BJ (cell line): Measurements from ENCODE around the gene PNP. TPM values are rescaled to one million over a fixed set of nuclear protein-coding genes. Genes with fewer than 3 reads are reported as not detected.
"Not testable (repeated sequence)": the region's sequence is repeated elsewhere in the genome, so short reads cannot be mapped to it uniquely, and the experiment has no call there.

Source experiments
- CTCF ChIA-PET: fragments of 350-600 bp; formaldehyde crosslinking; extraction: SDS; loops from one replicate; lab custom pipeline; 2021; ENCODE audit warnings: antibody characterized with exemption, inconsistent platforms; lab: Yijun Ruan, JAX
- POLR2A ChIA-PET: fragments of 300-600 bp; sonication (Branson Sonifier 250); formaldehyde crosslinking; extraction: SDS; loops from one replicate; lab custom pipeline; 2021; ENCODE audit warnings: antibody characterized with exemption; lab: Charles Lee
- DNase-seq: peaks from one replicate; pipeline ENCODE4 v3.0.0-alpha.2; 2011; ENCODE audit warnings: low read depth
- H3K27me3 ChIP-seq: 2 replicates; pipeline ENCODE4 v1.6.0; 2011; ENCODE audit warnings: low read length; ENCODE audit not compliant: control insufficient read depth, insufficient read depth
- H3K36me3 ChIP-seq: 2 replicates; pipeline ENCODE4 v1.5.1; 2011; ENCODE audit warnings: low read length; ENCODE audit not compliant: control insufficient read depth, insufficient read depth
- H3K4me3 ChIP-seq: 2 replicates; pipeline ENCODE4 v1.5.1; 2011; ENCODE audit warnings: low read depth, mild to moderate bottlenecking, control low read depth, low read length
- CTCF ChIP-seq: IDR thresholded peaks from 2 replicates; pipeline ENCODE4 v1.5.1; 2011; ENCODE audit warnings: low read depth, mild to moderate bottlenecking, control low read depth, inconsistent platforms, low read length, moderate library complexity; ENCODE audit not compliant: insufficient read depth
- polyA plus RNA-seq: library from polyadenylated mRNA; depleted of rRNA; stranded (reverse); fragments of >200 nt; gene quantifications from 2 replicates; pipeline ENCODE4 v1.2.3, GENCODE V29; 2011

The PNP gene
- polyA plus RNA-seq, 1 experiment: 21.4 TPM

GRCh38 chr14:20499108-20499507 is 29.9 kb downstream of the PNP start:
- CTCF ChIA-PET: no interaction called here
- TF ChIP-seq CTCF: no peak
- H3K27me3 ChIP-seq: no peaks in the 10 kb centered on the region
- no peaks in the 10 kb centered on the region for H3K36me3 ChIP-seq
- H3K4me3 ChIP-seq: no peak overlapping the region
- POLR2A ChIA-PET: no interaction called here
- DNase-seq: no peak

- ChIA-PET CTCF (interaction anchor here (0.9 kb wide), 1 partner anchor 31 kb away, joined by 6 read pairs; no protein-coding TSS in a partner anchor), POLR2A (no interaction called here)
- TF ChIP-seq CTCF: no peak
- no peaks in the 10 kb centered on the region for H3K36me3 ChIP-seq
- H3K4me3 ChIP-seq: no peak overlapping the region
- DNase-seq: no peak
- H3K27me3 ChIP-seq: no peaks in the 10 kb centered on the region
Observed at GRCh38 chr14:20499881-20500280, 30.7 kb downstream of the PNP start.

GRCh38 chr14:20501346-20501745 is 32.1 kb downstream of the PNP start:
- TF ChIP-seq CTCF: no peak
- Histone ChIP-seq H3K27me3 (no peaks in the 10 kb centered on the region), H3K36me3 (no peaks in the 10 kb centered on the region), H3K4me3 (no peak overlapping the region)
- ChIA-PET POLR2A (no interaction called here), CTCF (no interaction called here)
- DNase-seq: no peak

GRCh38 chr14:20503898-20504297 is 34.7 kb downstream of the PNP start:
- POLR2A ChIA-PET: no interaction called here
- no peaks in the 10 kb centered on the region for H3K27me3 ChIP-seq
- CTCF ChIA-PET: no interaction called here
- no peaks in the 10 kb centered on the region for H3K36me3 ChIP-seq
- H3K4me3 ChIP-seq: no peak overlapping the region
- TF ChIP-seq CTCF: no peak
- DNase-seq: no peak

- H3K27me3 ChIP-seq, CTCF ChIA-PET, POLR2A ChIA-PET, DNase-seq, H3K4me3 ChIP-seq, H3K36me3 ChIP-seq: not testable (repeated sequence)
Observed at GRCh38 chr14:20506276-20506675, 37.1 kb downstream of the PNP start.

GRCh38 chr14:20506752-20507151 is 37.5 kb downstream of the PNP start:
- DNase-seq, POLR2A ChIA-PET, H3K27me3 ChIP-seq, CTCF ChIA-PET, H3K36me3 ChIP-seq, H3K4me3 ChIP-seq: not testable (repeated sequence)

- POLR2A ChIA-PET, H3K27me3 ChIP-seq, CTCF ChIA-PET, H3K36me3 ChIP-seq, DNase-seq, H3K4me3 ChIP-seq: not testable (repeated sequence)
Observed at GRCh38 chr14:20507537-20507936, 38.3 kb downstream of the PNP start.
